HCT116 (cell line): ENCODE results near the gene CELF4. TPM values are rescaled to one million over a fixed set of nuclear protein-coding genes. Genes with fewer than 3 reads are reported as not detected.

Experiments
- ATAC-seq: fragments of 200-7000 bp; cut with Tn5 transposase; 2 replicates; pipeline ENCODE4 v1.9.1; 2020; ENCODE audit warnings: mild to moderate bottlenecking, moderate library complexity
- BruUV-seq: library from RNA; stranded (reverse); fragments of 400-500 nt; replicated peaks from 2 replicates; lab custom pipeline; 2021; lab: Mats Ljungman, UMichigan
- CTCF ChIA-PET: fragments of 300-600 bp; sonication (Branson Sonifier 250); formaldehyde crosslinking; loops from one replicate; lab custom pipeline; 2021; ENCODE audit warnings: antibody characterized with exemption; lab: Charles Lee
- POLR2A ChIA-PET: fragments of 300-600, 350-600 bp; sonication (Branson Sonifier 250); formaldehyde crosslinking; loops from one replicate; lab custom pipeline; 2021; ENCODE audit warnings: antibody characterized with exemption; lab: Charles Lee
- RAD21 ChIA-PET, 2 experiments: fragments of 300-600 bp; sonication (Branson Sonifier 250); formaldehyde crosslinking; loops; one replicate each; lab custom pipeline; 2023; ENCODE audit warnings: low total read pairs in 2 of 2; ENCODE audit not compliant: uncharacterized antibody in 2 of 2, unreplicated experiment in 2 of 2, low non-redundant PET in 1 of 2; lab: Charles Lee
- DNase-seq: peaks from one replicate; pipeline ENCODE4 v3.0.0-alpha.2; 2010; ENCODE audit warnings: low read depth, low spot score
- H2AFZ ChIP-seq: fragments of 200-600 bp; shearing (Covaris generic), sonication (generic); 2 replicates; pipeline ENCODE4 v1.6.1; 2017; ENCODE audit warnings: low read depth, mixed run types, mixed read lengths, antibody characterized with exemption, low read length; ENCODE audit not compliant: poor library complexity, severe bottlenecking
- H3K27ac ChIP-seq: 2 replicates; pipeline ENCODE4 v1.5.1; 2012; ENCODE audit warnings: low read depth, low read length
- H3K27me3 ChIP-seq: fragments of 200-600 bp; sonication (generic); 2 replicates; pipeline ENCODE4 v1.6.1; 2016; ENCODE audit warnings: mixed run types, low read length, mixed read lengths; ENCODE audit not compliant: insufficient read depth
- H3K36me3 ChIP-seq, 2 experiments: fragments of 200-500 bp in 1 of 2; fragments of 200-600 bp in 1 of 2; sonication (Bioruptor generic) in 1 of 2; sonication (generic) in 1 of 2; 2 replicates each; pipeline versions ENCODE4 v1.5.1 to v1.6.1; 2014 to 2016; ENCODE audit warnings: low read length in 2 of 2, inconsistent platforms in 1 of 2, mixed read lengths in 1 of 2, mixed run types in 1 of 2; ENCODE audit not compliant: insufficient read depth in 2 of 2, control insufficient read depth in 1 of 2
- H3K4me1 ChIP-seq, 2 experiments: fragments of 200-600 bp in 1 of 2; sonication (generic) in 1 of 2; 2 replicates each; pipeline versions ENCODE4 v1.5.1 to v1.6.1; 2012 to 2017; ENCODE audit warnings: low read length in 2 of 2, inconsistent platforms in 1 of 2, mild to moderate bottlenecking in 1 of 2, mixed read lengths in 1 of 2, mixed run types in 1 of 2, moderate library complexity in 1 of 2; ENCODE audit not compliant: insufficient read depth in 2 of 2, control insufficient read depth in 1 of 2
- H3K4me2 ChIP-seq: fragments of 200-600 bp; sonication (generic); 2 replicates; pipeline ENCODE4 v1.6.1; 2017; ENCODE audit warnings: mixed run types, low read length, mixed read lengths
- H3K4me3 ChIP-seq, 2 experiments: fragments of 200-600 bp in 1 of 2; sonication (generic) in 1 of 2; replicated peaks in 1 of 2; 2 replicates each; pipeline ENCODE4 v1.5.1; 2011 to 2016; ENCODE audit warnings: low read length in 2 of 2, control low read depth in 1 of 2, low read depth in 1 of 2, mild to moderate bottlenecking in 1 of 2, mixed read lengths in 1 of 2, mixed run types in 1 of 2
- H3K79me2 ChIP-seq: fragments of 200-600 bp; sonication (generic); 2 replicates; pipeline ENCODE4 v1.6.1; 2017; ENCODE audit warnings: mild to moderate bottlenecking, mixed run types, low read length, moderate library complexity, mixed read lengths; ENCODE audit not compliant: insufficient read depth
- H3K9ac ChIP-seq: fragments of 200-600 bp; sonication (generic); 2 replicates; pipeline ENCODE4 v1.6.1; 2016; ENCODE audit warnings: low read length, mixed read lengths
- H3K9me2 ChIP-seq: fragments of 200-600 bp; sonication (generic), shearing (Covaris generic); 2 replicates; pipeline ENCODE4 v1.6.1; 2017; ENCODE audit warnings: mixed run types, mild to moderate bottlenecking, moderate library complexity; ENCODE audit not compliant: insufficient read depth
- H3K9me3 ChIP-seq, 2 experiments: fragments of 200-500 bp in 1 of 2; fragments of 200-600 bp in 1 of 2; sonication (Bioruptor generic) in 1 of 2; sonication (generic) in 1 of 2; 2 replicates each; pipeline ENCODE4 v1.6.1; 2014 to 2017; ENCODE audit warnings: low read length in 2 of 2, mixed read lengths in 2 of 2, inconsistent platforms in 1 of 2, low read depth in 1 of 2, mild to moderate bottlenecking in 1 of 2, mixed run types in 1 of 2, moderate library complexity in 1 of 2; ENCODE audit not compliant: control insufficient read depth in 1 of 2, insufficient read depth in 1 of 2
- H4K20me1 ChIP-seq: fragments of 200-600 bp; sonication (generic), shearing (Covaris generic); 2 replicates; pipeline ENCODE4 v1.6.1; 2017; ENCODE audit warnings: mixed run types, mild to moderate bottlenecking, moderate library complexity; ENCODE audit not compliant: insufficient read depth
- ATF3 ChIP-seq: IDR thresholded peaks from 2 replicates; pipeline ENCODE4 v1.6.1; 2012
- CEBPB ChIP-seq: IDR thresholded peaks from 2 replicates; pipeline ENCODE4 v1.6.1; 2012; ENCODE audit warnings: low read depth
- CTCF ChIP-seq, 3 experiments: fragments of 200-600 bp in 1 of 3; sonication (generic) in 1 of 3; IDR thresholded peaks in 2 of 3; conservative IDR thresholded peaks in 1 of 3; 2 replicates each; pipeline ENCODE4 v1.5.1; 2012 to 2017; ENCODE audit warnings: low read depth in 2 of 3, low read length in 2 of 3, antibody characterized with exemption in 1 of 3, borderline replicate concordance in 1 of 3, control low read depth in 1 of 3, mild to moderate bottlenecking in 1 of 3, mixed read lengths in 1 of 3, mixed run types in 1 of 3, moderate library complexity in 1 of 3; ENCODE audit not compliant: insufficient read depth in 1 of 3
- EZH2 ChIP-seq: fragments of 200-600 bp; sonication (generic); IDR thresholded peaks from 2 replicates; pipeline ENCODE4 v1.6.1; 2017; ENCODE audit warnings: antibody characterized with exemption, mixed run types
- EZH2phosphoT487 ChIP-seq: fragments of 200-600 bp; IDR thresholded peaks from 2 replicates; pipeline ENCODE4 v1.6.1; 2018; ENCODE audit warnings: antibody characterized with exemption, borderline replicate concordance
- MAX ChIP-seq: IDR thresholded peaks from 2 replicates; pipeline ENCODE4 v1.6.1; 2012
- POLR2A ChIP-seq: IDR thresholded peaks from 2 replicates; pipeline ENCODE4 v1.7.0; 2011; ENCODE audit warnings: borderline replicate concordance; ENCODE audit not compliant: insufficient read depth, insufficient read length; ENCODE audit errors: extremely low read depth
- POLR2AphosphoS5 ChIP-seq: IDR thresholded peaks from 2 replicates; pipeline ENCODE4 v1.6.1; 2011; ENCODE audit warnings: mild to moderate bottlenecking, low read depth, low read length, moderate library complexity
- RAD21 ChIP-seq: IDR thresholded peaks from 2 replicates; pipeline ENCODE4 v1.6.1; 2012; ENCODE audit warnings: low read depth, mild to moderate bottlenecking
- REST ChIP-seq: IDR thresholded peaks from 2 replicates; pipeline ENCODE4 v1.6.1; 2012; ENCODE audit warnings: low read depth
- SIN3A ChIP-seq: IDR thresholded peaks from 2 replicates; pipeline ENCODE4 v1.6.1; 2012; ENCODE audit warnings: low read depth
- ZFX ChIP-seq: fragments of 450-650 bp; IDR thresholded peaks from 2 replicates; pipeline ENCODE4 v1.6.1; 2017
- ZNF274 ChIP-seq: fragments of 200-500 bp; sonication (Bioruptor generic); IDR thresholded peaks from 2 replicates; pipeline ENCODE4 v1.6.1; 2014; ENCODE audit warnings: mild to moderate bottlenecking, low read depth, low read length, inconsistent platforms
- intact Hi-C: fragments of 100-400 bp; cut with micrococcal nuclease; formaldehyde crosslinking; loops from 2 replicates; pipeline ENCODE4 v1.10.0; 2022
- total RNA-seq: library from RNA; stranded (reverse); gene quantifications from one replicate; pipeline ENCODE4 v1.2.1, GENCODE V29; 2021; ENCODE audit not compliant: unreplicated experiment

Gene CELF4
- total RNA-seq, 1 experiment from 2014 or later, result not detected

GRCh38 chr18:37335409-37335736 lies 230.2 kb downstream of the CELF4 start:
- no peak overlapping the region for H3K27ac ChIP-seq
- H3K4me3 ChIP-seq, result no peak overlapping the region
- ChIA-PET POLR2A (no interaction called here), RAD21 (no interaction called here), CTCF (interaction anchor here (1.4 to 1.5 kb wide), 2 partner anchors 11 to 394 kb away, joined by 3 to 6 read pairs; no protein-coding TSS in a partner anchor)
- no peaks in the 10 kb centered on the region for H4K20me1 ChIP-seq
- intact Hi-C loops, result no loop called here
- H3K9ac ChIP-seq, result no peak overlapping the region
- no peak overlapping the region for H2AFZ ChIP-seq
- no peak overlapping the region for H3K4me2 ChIP-seq
- no peaks in the 10 kb centered on the region for H3K9me3 ChIP-seq
- BruUV-seq, result no TSS peak
- no peaks in the 10 kb centered on the region for H3K9me2 ChIP-seq
- H3K79me2 ChIP-seq, result no peaks in the 10 kb centered on the region
- peak; percentile 79 for ATAC-seq
- H3K27me3 ChIP-seq, result no peaks in the 10 kb centered on the region
- DNase-seq, result no peak
- TF ChIP-seq EZH2phosphoT487, result no peak
- TF ChIP-seq RAD21, result peak; percentile 48
- no peak for TF ChIP-seq POLR2A
- peak; percentile 4 to 32 (median 30); a peak in 2 of 6 replicates for TF ChIP-seq CTCF (IDR thresholded peaks at IDR 0.05 in 2 of 3, conservative IDR thresholded peaks at IDR 0.05 in 1 of 3; ENCODE audit: borderline replicate concordance in 1 of 3, insufficient read depth in 1 of 3, low read depth in 2 of 3, low read length in 2 of 3)
- no peaks in the 10 kb centered on the region for H3K36me3 ChIP-seq
- H3K4me1 ChIP-seq, result no peaks in the 10 kb centered on the region

GRCh38 chr18:37334631-37335408 lies 230.8 kb downstream of the CELF4 start:
- no peaks in the 10 kb centered on the region for H3K27me3 ChIP-seq
- ChIA-PET CTCF (interaction anchor here (1.4 to 1.5 kb wide), 2 partner anchors 11 to 393 kb away, joined by 3 to 6 read pairs; no protein-coding TSS in a partner anchor), POLR2A (no interaction called here), RAD21 (no interaction called here)
- ATAC-seq (no peak), DNase-seq (no peak)
- H3K4me2 ChIP-seq, result no peak overlapping the region
- no peaks in the 10 kb centered on the region for H3K4me1 ChIP-seq
- no TSS peak for BruUV-seq
- H3K9ac ChIP-seq, result no peak overlapping the region
- H3K9me2 ChIP-seq, result no peaks in the 10 kb centered on the region
- TF ChIP-seq POLR2A (no peak), EZH2 (no peak), MAX (no peak), ZFX (no peak), ZNF274 (no peak), POLR2AphosphoS5 (no peak), ATF3 (no peak), CEBPB (no peak), REST (no peak), SIN3A (no peak)
- no peaks in the 10 kb centered on the region for H3K9me3 ChIP-seq
- H4K20me1 ChIP-seq, result no peaks in the 10 kb centered on the region
- H3K4me3 ChIP-seq, result no peak overlapping the region
- H3K27ac ChIP-seq, result no peak overlapping the region
- no peaks in the 10 kb centered on the region for H3K79me2 ChIP-seq
- intact Hi-C loops, result no loop called here
- H3K36me3 ChIP-seq, result no peaks in the 10 kb centered on the region
- no peak overlapping the region for H2AFZ ChIP-seq
